Neuronal stem cell (in vitro differentiated cells): Measurements from ENCODE around the gene HMX3.

ENCODE experiments used
- DNase-seq: peaks from one replicate; pipeline ENCODE4 v3.0.0-alpha.2; 2013; ENCODE audit warnings: low spot score
- H2AFZ ChIP-seq: one replicate; pipeline ENCODE4 v1.6.1; 2013; ENCODE audit warnings: mild to moderate bottlenecking, low read length, inconsistent platforms
- H2AK5ac ChIP-seq: 2 replicates; pipeline ENCODE4 v1.6.1; 2013; ENCODE audit warnings: low read depth, mild to moderate bottlenecking, inconsistent platforms, low read length, moderate library complexity, mixed read lengths
- H2BK120ac ChIP-seq: 2 replicates; pipeline ENCODE4 v1.6.1; 2013; ENCODE audit warnings: low read depth, mild to moderate bottlenecking, inconsistent platforms, low read length, moderate library complexity, mixed read lengths
- H2BK12ac ChIP-seq: one replicate; pipeline ENCODE4 v1.6.1; 2013; ENCODE audit warnings: low read length, inconsistent platforms
- H2BK15ac ChIP-seq: 2 replicates; pipeline ENCODE4 v1.6.1; 2013; ENCODE audit warnings: mild to moderate bottlenecking, low read length, inconsistent platforms, mixed read lengths
- H2BK5ac ChIP-seq: one replicate; pipeline ENCODE4 v1.6.1; 2013; ENCODE audit warnings: inconsistent platforms, mild to moderate bottlenecking, low read length, moderate library complexity
- H3K14ac ChIP-seq: one replicate; pipeline ENCODE4 v1.6.1; 2013; ENCODE audit warnings: low read length, inconsistent platforms
- H3K18ac ChIP-seq: 2 replicates; pipeline ENCODE4 v1.6.1; 2013; ENCODE audit warnings: low read length, inconsistent platforms
- H3K23ac ChIP-seq: 2 replicates; pipeline ENCODE4 v1.6.1; 2013; ENCODE audit warnings: low read depth, mild to moderate bottlenecking, mixed read lengths, low read length, inconsistent platforms; ENCODE audit not compliant: poor library complexity
- H3K27ac ChIP-seq: replicated peaks from 3 replicates; pipeline ENCODE4 v1.5.1; 2013; ENCODE audit warnings: low read length, inconsistent platforms
- H3K27me3 ChIP-seq, 3 experiments: 2 replicates each; pipeline ENCODE4 v1.6.1; 2013; ENCODE audit warnings: low read length in 3 of 3, mild to moderate bottlenecking in 2 of 3, inconsistent platforms in 1 of 3, low read depth in 1 of 3, mixed read lengths in 1 of 3, moderate library complexity in 1 of 3; ENCODE audit not compliant: control insufficient read depth in 3 of 3, insufficient read depth in 3 of 3
- H3K36me3 ChIP-seq, 2 donors: replicated peaks in 1 of 2; 2 replicates each; pipeline ENCODE4 v1.6.1; 2013; ENCODE audit warnings: low read length in 2 of 2; ENCODE audit not compliant: control insufficient read depth in 2 of 2, insufficient read depth in 2 of 2
- H3K4ac ChIP-seq: 2 replicates; pipeline ENCODE4 v1.6.1; 2013; ENCODE audit warnings: inconsistent platforms, mild to moderate bottlenecking, low read length, moderate library complexity
- H3K4me1 ChIP-seq, 2 donors: 1 replicate in 1 of 2; 2 replicates in 1 of 2; pipeline ENCODE4 v1.6.1; 2013; ENCODE audit warnings: low read length in 2 of 2, low read depth in 1 of 2; ENCODE audit not compliant: control insufficient read depth in 2 of 2, insufficient read depth in 1 of 2
- H3K4me2 ChIP-seq: one replicate; pipeline ENCODE4 v1.6.1; 2013; ENCODE audit warnings: mild to moderate bottlenecking, low read length, inconsistent platforms; ENCODE audit not compliant: insufficient read depth, poor library complexity, severe bottlenecking
- H3K4me3 ChIP-seq, 2 donors: 2 replicates each; pipeline ENCODE4 v1.5.1; 2013; ENCODE audit warnings: low read length in 2 of 2, mild to moderate bottlenecking in 2 of 2, inconsistent platforms in 1 of 2, moderate library complexity in 1 of 2
- H3K79me1 ChIP-seq: one replicate; pipeline ENCODE4 v1.6.1; 2013; ENCODE audit warnings: low read depth, mild to moderate bottlenecking, inconsistent platforms, low read length, moderate library complexity
- H3K9ac ChIP-seq: one replicate; pipeline ENCODE4 v1.6.1; 2013; ENCODE audit warnings: mild to moderate bottlenecking, low read depth, low read length, inconsistent platforms; ENCODE audit not compliant: poor library complexity
- H3K9me3 ChIP-seq, 2 donors: replicated peaks in 1 of 2; 2 replicates each; pipeline versions ENCODE3 to v1.6.1; 2013; ENCODE audit warnings: low read length in 2 of 2, mild to moderate bottlenecking in 2 of 2, inconsistent platforms in 1 of 2, low read depth in 1 of 2, mixed read lengths in 1 of 2, moderate library complexity in 1 of 2; ENCODE audit not compliant: control insufficient read depth in 2 of 2, insufficient read depth in 1 of 2
- H4K8ac ChIP-seq: one replicate; pipeline ENCODE4 v1.6.1; 2013; ENCODE audit warnings: low read depth, mild to moderate bottlenecking, inconsistent platforms, low read length, moderate library complexity
- H4K91ac ChIP-seq: one replicate; pipeline ENCODE4 v1.6.1; 2013; ENCODE audit warnings: low read length, low read depth, mild to moderate bottlenecking, inconsistent platforms; ENCODE audit not compliant: poor library complexity
- WGBS, 2 donors: extraction: QIAGEN DNeasy Blood & Tissue Kit; methylation state at CpG; one replicate each; pipeline ENCODE4 v1.1.7; 2013; ENCODE audit warnings: missing lambda C conversion rate in 2 of 2, mixed read lengths in 1 of 2; ENCODE audit not compliant: insufficient read length in 2 of 2, insufficient replicate concordance in 1 of 2; ENCODE audit errors: extremely low coverage in 2 of 2; 5-methylcytosine and 5-hydroxymethylcytosine counted together

HMX3 gene

GRCh38 chr10:123109466-123109865 lies 26.3 kb upstream of the HMX3 start:
- no peak overlapping the region for H4K91ac ChIP-seq

GRCh38 chr10:123117644-123118417 lies 17.9 kb upstream of the HMX3 start:
- H3K36me3 ChIP-seq: no peaks in the 10 kb centered on the region
- H2AK5ac ChIP-seq: peak overlapping the region; percentile 19
- no peak overlapping the region for H2BK15ac ChIP-seq
- no peak overlapping the region for H3K14ac ChIP-seq
- peaks cover 0 to 56% (median 2%) of the 10 kb centered on the region in 3 experiments for H3K27me3 ChIP-seq
- no peaks in the 10 kb centered on the region for H3K9me3 ChIP-seq
- H2BK5ac ChIP-seq: peak overlapping the region; percentile 42
- no peak overlapping the region for H2BK12ac ChIP-seq
- no peaks in the 10 kb centered on the region for H3K79me1 ChIP-seq
- DNase-seq: no peak
- peak overlapping the region; percentile 44 for H3K4me2 ChIP-seq
- no peak overlapping the region for H3K4me3 ChIP-seq
- H4K91ac ChIP-seq: no peak overlapping the region
- no peak overlapping the region for H3K23ac ChIP-seq
- no peak overlapping the region for H4K8ac ChIP-seq
- no peak overlapping the region for H3K27ac ChIP-seq
- peak overlapping the region; percentile 47 for H2AFZ ChIP-seq
- peak overlapping the region; percentile 52 for H3K9ac ChIP-seq
- H2BK120ac ChIP-seq: no peak overlapping the region
- peaks cover 0 to 10% of the 10 kb centered on the region in 2 donors for H3K4me1 ChIP-seq
- no CpG with 5 or more reads among the region's 26 CpGs for WGBS, 2 donors
- no peak overlapping the region for H3K4ac ChIP-seq
- H3K18ac ChIP-seq: peak overlapping the region; percentile 76

More at GRCh38 chr10:123109466-123109865, 26.3 kb upstream of the HMX3 start:
- Histone ChIP-seq H3K27me3 (peaks cover 0 to 42% (median 0%) of the 10 kb centered on the region in 3 experiments), H3K4ac (no peak overlapping the region), H3K36me3 (no peaks in the 10 kb centered on the region), H2AK5ac (no peak overlapping the region), H3K79me1 (no peaks in the 10 kb centered on the region), H2BK12ac (no peak overlapping the region), H3K18ac (no peak overlapping the region), H2AFZ (no peak overlapping the region), H2BK15ac (no peak overlapping the region), H2BK120ac (no peak overlapping the region), H3K4me2 (no peak overlapping the region), H3K14ac (no peak overlapping the region), H2BK5ac (no peak overlapping the region), H4K8ac (no peak overlapping the region), H3K27ac (no peak overlapping the region), H3K9ac (no peak overlapping the region), H3K4me3 (no peak overlapping the region), H3K23ac (no peak overlapping the region), H3K9me3 (peaks cover 0 to 1% of the 10 kb centered on the region in 2 donors), H3K4me1 (no peaks in the 10 kb centered on the region)
- DNase-seq: no peak
- no CpG with 5 or more reads among the region's 7 CpGs for WGBS, 2 donors

GRCh38 chr10:123119081-123119480 lies 16.7 kb upstream of the HMX3 start:
- Histone ChIP-seq H3K9me3 (no peaks in the 10 kb centered on the region), H2BK120ac (no peak overlapping the region), H3K4me1 (peaks cover 0 to 10% of the 10 kb centered on the region in 2 donors), H3K18ac (no peak overlapping the region), H2AFZ (no peak overlapping the region), H2AK5ac (no peak overlapping the region), H2BK15ac (no peak overlapping the region), H3K36me3 (no peaks in the 10 kb centered on the region), H4K91ac (no peak overlapping the region), H3K27me3 (peaks cover 0 to 60% (median 2%) of the 10 kb centered on the region in 3 experiments), H3K79me1 (no peaks in the 10 kb centered on the region), H3K27ac (no peak overlapping the region), H4K8ac (no peak overlapping the region), H3K4ac (no peak overlapping the region), H2BK5ac (no peak overlapping the region), H3K23ac (no peak overlapping the region), H3K14ac (no peak overlapping the region), H2BK12ac (no peak overlapping the region), H3K4me2 (no peak overlapping the region), H3K9ac (no peak overlapping the region), H3K4me3 (no peak overlapping the region)
- no peak for DNase-seq
- WGBS, 2 donors: no CpG with 5 or more reads among the region's 8 CpGs

- Histone ChIP-seq H3K27me3 (peaks cover 0 to 69% (median 4%) of the 10 kb centered on the region in 3 experiments), H3K79me1 (no peaks in the 10 kb centered on the region), H3K9ac (no peak overlapping the region), H2BK5ac (no peak overlapping the region), H2BK12ac (no peak overlapping the region), H3K18ac (no peak overlapping the region), H3K4me2 (no peak overlapping the region), H3K4ac (no peak overlapping the region), H4K8ac (no peak overlapping the region), H3K4me1 (no peaks in the 10 kb centered on the region), H3K23ac (no peak overlapping the region), H3K4me3 (no peak overlapping the region), H3K9me3 (peaks cover 0 to 3% of the 10 kb centered on the region in 2 donors), H2AK5ac (no peak overlapping the region), H2BK15ac (no peak overlapping the region), H3K14ac (no peak overlapping the region), H4K91ac (no peak overlapping the region), H3K27ac (no peak overlapping the region), H2BK120ac (no peak overlapping the region), H2AFZ (no peak overlapping the region), H3K36me3 (no peaks in the 10 kb centered on the region)
- no peak for DNase-seq
- WGBS, 2 donors: no CpG with 5 or more reads among the region's 5 CpGs
Observed at GRCh38 chr10:123126246-123126645, 9.5 kb upstream of the HMX3 start.
